HEK293 (cell line): ENCODE measurements around the gene TCF12.

Experiments
- CTCF ChIA-PET: fragments of 350-600 bp; formaldehyde crosslinking; extraction: SDS; loops from one replicate; lab custom pipeline; 2021; ENCODE audit warnings: antibody characterized with exemption; lab: Yijun Ruan, JAX
- POLR2A ChIA-PET: fragments of 300-600 bp; formaldehyde crosslinking; extraction: SDS; loops from one replicate; lab custom pipeline; 2020; ENCODE audit warnings: antibody characterized with exemption, inconsistent platforms; lab: Yijun Ruan, JAX
- H3K27ac ChIP-seq: fragments of 200-500 bp; sonication (Bioruptor generic); 2 replicates; pipeline ENCODE4 v1.5.1; 2014; ENCODE audit warnings: low read depth, low read length, control low read depth, inconsistent platforms; ENCODE audit errors: extremely low read depth
- H3K36me3 ChIP-seq, 2 experiments: fragments of 200-500 bp in 1 of 2; sonication (Bioruptor generic) in 1 of 2; 1 replicate in 1 of 2; 2 replicates in 1 of 2; pipeline ENCODE4 v1.5.1; 2014 to 2017; ENCODE audit warnings: inconsistent platforms in 2 of 2, low read length in 2 of 2; ENCODE audit not compliant: control insufficient read depth in 2 of 2, insufficient read depth in 1 of 2
- H3K4me1 ChIP-seq: fragments of 200-500 bp; sonication (Bioruptor generic); 2 replicates; pipeline ENCODE4 v1.5.1; 2014; ENCODE audit warnings: mild to moderate bottlenecking, low read length, inconsistent platforms; ENCODE audit not compliant: control insufficient read depth, insufficient read depth
- H3K4me3 ChIP-seq: 2 replicates; pipeline ENCODE4 v1.5.1; 2011; ENCODE audit warnings: low read depth, mild to moderate bottlenecking, control low read depth, low read length, moderate library complexity
- H3K9me3 ChIP-seq: fragments of 200-500 bp; sonication (Bioruptor generic); 2 replicates; pipeline ENCODE4 v1.5.1; 2014; ENCODE audit warnings: low read depth, low read length, inconsistent platforms; ENCODE audit not compliant: control insufficient read depth, insufficient read depth
- RBAK ChIP-seq: fragments of 450-650 bp; formaldehyde crosslinking; IDR thresholded peaks from 2 replicates; pipeline ENCODE4 v1.5.1; 2016; ENCODE audit warnings: missing biosample characterization, missing genetic modification characterization
- SCRT1 ChIP-seq: fragments of 450-650 bp; formaldehyde crosslinking; IDR thresholded peaks from 2 replicates; pipeline ENCODE4 v1.5.1; 2016; ENCODE audit warnings: missing biosample characterization, missing genetic modification characterization, borderline replicate concordance
- ZBTB8A ChIP-seq: fragments of 450-650 bp; formaldehyde crosslinking; IDR thresholded peaks from 2 replicates; pipeline ENCODE4 v1.5.1; 2016; ENCODE audit warnings: missing biosample characterization, missing genetic modification characterization
- ZNF133 ChIP-seq: fragments of 450-650 bp; formaldehyde crosslinking; IDR thresholded peaks from 2 replicates; pipeline ENCODE4 v1.5.1; 2016; ENCODE audit warnings: missing biosample characterization, missing genetic modification characterization
- ZNF16 ChIP-seq: fragments of 450-650 bp; formaldehyde crosslinking; IDR thresholded peaks from 2 replicates; pipeline ENCODE4 v1.5.1; 2016; ENCODE audit warnings: low read depth, missing biosample characterization, missing genetic modification characterization
- ZNF221 ChIP-seq: fragments of 450-650 bp; formaldehyde crosslinking; IDR thresholded peaks from 2 replicates; pipeline ENCODE4 v1.5.1; 2017; ENCODE audit warnings: missing biosample characterization, missing genetic modification characterization, borderline replicate concordance
- ZNF335 ChIP-seq: fragments of 450-650 bp; formaldehyde crosslinking; conservative IDR thresholded peaks from 2 replicates; pipeline ENCODE4 v1.5.1; 2016; ENCODE audit warnings: missing biosample characterization, missing genetic modification characterization
- ZNF48 ChIP-seq: fragments of 450-650 bp; formaldehyde crosslinking; IDR thresholded peaks from 2 replicates; pipeline ENCODE4 v1.5.1; 2016; ENCODE audit warnings: missing biosample characterization, missing genetic modification characterization
- ZNF501 ChIP-seq: fragments of 450-650 bp; formaldehyde crosslinking; IDR thresholded peaks from 2 replicates; pipeline ENCODE4 v1.5.1; 2016; ENCODE audit warnings: missing biosample characterization, missing genetic modification characterization
- ZNF585B ChIP-seq: fragments of 450-650 bp; formaldehyde crosslinking; IDR thresholded peaks from 2 replicates; pipeline ENCODE4 v1.5.1; 2016; ENCODE audit warnings: missing biosample characterization, missing genetic modification characterization
- ZNF621 ChIP-seq: fragments of 450-650 bp; formaldehyde crosslinking; IDR thresholded peaks from 2 replicates; pipeline ENCODE4 v1.5.1; 2017; ENCODE audit warnings: missing biosample characterization, missing genetic modification characterization
- ZNF623 ChIP-seq: fragments of 450-650 bp; formaldehyde crosslinking; IDR thresholded peaks from 2 replicates; pipeline ENCODE4 v1.5.1; 2016; ENCODE audit warnings: missing biosample characterization, missing genetic modification characterization
- ZNF664 ChIP-seq: fragments of 450-650 bp; formaldehyde crosslinking; IDR thresholded peaks from 2 replicates; pipeline ENCODE4 v1.5.1; 2016; ENCODE audit warnings: missing biosample characterization, missing genetic modification characterization
- ZNF76 ChIP-seq: fragments of 450-650 bp; formaldehyde crosslinking; IDR thresholded peaks from 2 replicates; pipeline ENCODE4; 2016; ENCODE audit warnings: low read depth, missing biosample characterization, missing genetic modification characterization, borderline replicate concordance
- TF ChIP-seq, protein P1 (sequence below): fragments of 450-650 bp; formaldehyde crosslinking; IDR thresholded peaks from 2 replicates; pipeline ENCODE4 v1.5.1; 2016; ENCODE audit warnings: missing biosample characterization, missing genetic modification characterization
- TF ChIP-seq, protein P2 (sequence below): fragments of 450-650 bp; formaldehyde crosslinking; IDR thresholded peaks from 2 replicates; pipeline ENCODE4 v1.5.1; 2016; ENCODE audit warnings: missing biosample characterization, missing genetic modification characterization
- TF ChIP-seq, protein P3 (sequence below): fragments of 450-650 bp; formaldehyde crosslinking; IDR thresholded peaks from 2 replicates; pipeline ENCODE4 v1.5.1; 2017; ENCODE audit warnings: missing biosample characterization, missing genetic modification characterization
- TF ChIP-seq, protein P4 (sequence below): fragments of 450-650 bp; formaldehyde crosslinking; IDR thresholded peaks from 2 replicates; pipeline ENCODE4 v1.5.1; 2017; ENCODE audit warnings: missing biosample characterization, missing genetic modification characterization
- TF ChIP-seq, protein P5 (sequence below): fragments of 450-650 bp; formaldehyde crosslinking; IDR thresholded peaks from 2 replicates; pipeline ENCODE4 v1.5.1; 2016; ENCODE audit warnings: missing biosample characterization, missing genetic modification characterization, low read depth
- TF ChIP-seq, protein P6 (sequence below): fragments of 450-650 bp; formaldehyde crosslinking; IDR thresholded peaks from 2 replicates; pipeline ENCODE4 v1.5.1; 2016; ENCODE audit warnings: missing biosample characterization, missing genetic modification characterization, low read depth
- TF ChIP-seq, protein P7 (sequence below): fragments of 450-650 bp; formaldehyde crosslinking; IDR thresholded peaks from 2 replicates; pipeline ENCODE4 v1.5.1; 2016; ENCODE audit warnings: missing biosample characterization, missing genetic modification characterization

TCF12 gene

DNA sequence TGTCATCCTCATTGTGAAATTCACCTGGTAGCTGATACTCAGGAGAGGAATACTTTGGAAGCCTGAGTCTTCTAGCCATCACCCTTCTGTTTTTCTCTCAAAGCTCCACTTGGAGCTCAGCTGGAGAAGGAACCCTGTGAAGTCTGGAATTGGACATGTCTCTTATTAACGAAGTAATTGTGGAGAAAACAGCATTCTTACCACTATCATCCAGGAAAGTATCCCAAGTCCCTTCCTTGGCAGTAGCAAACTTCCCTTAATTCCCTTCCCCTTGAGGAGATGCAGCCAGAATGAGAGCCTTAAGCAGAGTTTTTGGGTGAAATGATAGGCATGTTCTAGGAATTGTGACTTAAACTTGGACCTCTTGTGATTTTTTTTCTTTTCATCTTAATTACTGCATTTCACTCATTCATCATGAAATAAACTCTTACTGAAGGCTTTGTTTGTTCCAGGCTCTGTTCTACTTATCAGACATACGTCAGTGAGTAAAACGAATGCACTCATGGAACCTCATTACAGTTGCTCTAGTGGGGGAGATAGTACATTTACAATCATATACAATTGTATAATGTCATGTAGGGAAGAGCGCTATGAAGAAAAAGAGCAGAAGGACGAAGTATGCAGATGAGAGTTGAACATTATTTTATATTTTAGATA is 30.5 kb upstream of the TCF12 start:
- Histone ChIP-seq H3K9me3 (no peaks in the 10 kb centered on the region), H3K4me1 (no peaks in the 10 kb centered on the region), H3K36me3 (no peaks in the 10 kb centered on the region), H3K27ac (peak overlapping the region; percentile 54), H3K4me3 (peak overlapping the region; percentile 61)
- ChIA-PET CTCF (interaction anchor here (0.7 kb wide), 2 partner anchors 30 to 70 kb away, joined by 3 to 4 read pairs; partner anchors contain the start of gene TCF12), POLR2A (interaction anchor here (0.7 to 2.9 kb wide), 3 partner anchors 26 to 75 kb away, joined by 3 to 29 read pairs (median 4); partner anchors contain the start of gene TCF12)
- TF ChIP-seq SCRT1 (no peak), ZNF16 (tag by site-specific recombination) (no peak), ZNF335 (tag by site-specific recombination) (0 out of 2 replicates have a peak, but pooled peaks have one; percentile 10)
- TF ChIP-seq, protein P1, sequence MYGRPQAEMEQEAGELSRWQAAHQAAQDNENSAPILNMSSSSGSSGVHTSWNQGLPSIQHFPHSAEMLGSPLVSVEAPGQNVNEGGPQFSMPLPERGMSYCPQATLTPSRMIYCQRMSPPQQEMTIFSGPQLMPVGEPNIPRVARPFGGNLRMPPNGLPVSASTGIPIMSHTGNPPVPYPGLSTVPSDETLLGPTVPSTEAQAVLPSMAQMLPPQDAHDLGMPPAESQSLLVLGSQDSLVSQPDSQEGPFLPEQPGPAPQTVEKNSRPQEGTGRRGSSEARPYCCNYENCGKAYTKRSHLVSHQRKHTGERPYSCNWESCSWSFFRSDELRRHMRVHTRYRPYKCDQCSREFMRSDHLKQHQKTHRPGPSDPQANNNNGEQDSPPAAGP (tag by site-specific recombination), result no peak
- TF ChIP-seq, protein P2, sequence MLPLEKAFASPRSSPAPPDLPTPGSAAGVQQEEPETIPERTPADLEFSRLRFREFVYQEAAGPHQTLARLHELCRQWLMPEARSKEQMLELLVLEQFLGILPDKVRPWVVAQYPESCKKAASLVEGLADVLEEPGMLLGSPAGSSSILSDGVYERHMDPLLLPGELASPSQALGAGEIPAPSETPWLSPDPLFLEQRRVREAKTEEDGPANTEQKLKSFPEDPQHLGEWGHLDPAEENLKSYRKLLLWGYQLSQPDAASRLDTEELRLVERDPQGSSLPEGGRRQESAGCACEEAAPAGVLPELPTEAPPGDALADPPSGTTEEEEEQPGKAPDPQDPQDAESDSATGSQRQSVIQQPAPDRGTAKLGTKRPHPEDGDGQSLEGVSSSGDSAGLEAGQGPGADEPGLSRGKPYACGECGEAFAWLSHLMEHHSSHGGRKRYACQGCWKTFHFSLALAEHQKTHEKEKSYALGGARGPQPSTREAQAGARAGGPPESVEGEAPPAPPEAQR (tag by site-specific recombination), result no peak
- TF ChIP-seq, protein P3, sequence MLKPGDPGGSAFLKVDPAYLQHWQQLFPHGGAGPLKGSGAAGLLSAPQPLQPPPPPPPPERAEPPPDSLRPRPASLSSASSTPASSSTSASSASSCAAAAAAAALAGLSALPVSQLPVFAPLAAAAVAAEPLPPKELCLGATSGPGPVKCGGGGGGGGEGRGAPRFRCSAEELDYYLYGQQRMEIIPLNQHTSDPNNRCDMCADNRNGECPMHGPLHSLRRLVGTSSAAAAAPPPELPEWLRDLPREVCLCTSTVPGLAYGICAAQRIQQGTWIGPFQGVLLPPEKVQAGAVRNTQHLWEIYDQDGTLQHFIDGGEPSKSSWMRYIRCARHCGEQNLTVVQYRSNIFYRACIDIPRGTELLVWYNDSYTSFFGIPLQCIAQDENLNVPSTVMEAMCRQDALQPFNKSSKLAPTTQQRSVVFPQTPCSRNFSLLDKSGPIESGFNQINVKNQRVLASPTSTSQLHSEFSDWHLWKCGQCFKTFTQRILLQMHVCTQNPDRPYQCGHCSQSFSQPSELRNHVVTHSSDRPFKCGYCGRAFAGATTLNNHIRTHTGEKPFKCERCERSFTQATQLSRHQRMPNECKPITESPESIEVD (tag by site-specific recombination), result no peak
- TF ChIP-seq, protein P4, sequence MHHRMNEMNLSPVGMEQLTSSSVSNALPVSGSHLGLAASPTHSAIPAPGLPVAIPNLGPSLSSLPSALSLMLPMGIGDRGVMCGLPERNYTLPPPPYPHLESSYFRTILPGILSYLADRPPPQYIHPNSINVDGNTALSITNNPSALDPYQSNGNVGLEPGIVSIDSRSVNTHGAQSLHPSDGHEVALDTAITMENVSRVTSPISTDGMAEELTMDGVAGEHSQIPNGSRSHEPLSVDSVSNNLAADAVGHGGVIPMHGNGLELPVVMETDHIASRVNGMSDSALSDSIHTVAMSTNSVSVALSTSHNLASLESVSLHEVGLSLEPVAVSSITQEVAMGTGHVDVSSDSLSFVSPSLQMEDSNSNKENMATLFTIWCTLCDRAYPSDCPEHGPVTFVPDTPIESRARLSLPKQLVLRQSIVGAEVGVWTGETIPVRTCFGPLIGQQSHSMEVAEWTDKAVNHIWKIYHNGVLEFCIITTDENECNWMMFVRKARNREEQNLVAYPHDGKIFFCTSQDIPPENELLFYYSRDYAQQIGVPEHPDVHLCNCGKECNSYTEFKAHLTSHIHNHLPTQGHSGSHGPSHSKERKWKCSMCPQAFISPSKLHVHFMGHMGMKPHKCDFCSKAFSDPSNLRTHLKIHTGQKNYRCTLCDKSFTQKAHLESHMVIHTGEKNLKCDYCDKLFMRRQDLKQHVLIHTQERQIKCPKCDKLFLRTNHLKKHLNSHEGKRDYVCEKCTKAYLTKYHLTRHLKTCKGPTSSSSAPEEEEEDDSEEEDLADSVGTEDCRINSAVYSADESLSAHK (tag by site-specific recombination), result 0 out of 2 replicates have a peak, but pooled peaks have one; percentile 2

DNA sequence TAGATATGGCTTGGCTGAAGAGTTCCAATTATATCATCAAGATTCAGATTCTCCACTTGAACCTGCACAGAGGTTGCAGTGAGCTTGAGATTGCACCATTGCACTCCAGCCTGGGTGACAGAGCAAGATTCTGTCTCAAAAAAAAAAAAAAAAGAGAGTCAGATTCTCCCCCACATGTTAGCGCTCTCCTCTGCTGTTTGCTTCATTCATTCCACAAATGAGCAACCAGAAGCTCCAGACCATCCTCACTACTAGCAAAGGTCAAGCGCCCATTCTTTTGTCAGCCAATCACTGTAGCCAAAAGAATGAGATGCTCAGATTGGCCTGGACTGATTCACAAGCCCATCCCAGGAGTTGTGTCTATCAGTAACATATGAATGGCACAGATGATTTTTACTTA is 28.4 kb upstream of the TCF12 start:
- no peak overlapping the region for H3K4me3 ChIP-seq
- no peaks in the 10 kb centered on the region for H3K9me3 ChIP-seq
- ChIA-PET POLR2A (interaction anchor here (1.3 kb wide), 1 partner anchor 28 kb away, joined by 3 read pairs; no protein-coding TSS in a partner anchor), CTCF (no interaction called here)
- H3K36me3 ChIP-seq, result no peaks in the 10 kb centered on the region
- H3K27ac ChIP-seq, result no peak overlapping the region
- peaks cover 16% of the 10 kb centered on the region; the same call in 1 of the 2 replicates for H3K4me1 ChIP-seq
- no peak for TF ChIP-seq ZNF221 (tag by site-specific recombination)
- TF ChIP-seq ZNF76, result no peak
- TF ChIP-seq, protein P5, sequence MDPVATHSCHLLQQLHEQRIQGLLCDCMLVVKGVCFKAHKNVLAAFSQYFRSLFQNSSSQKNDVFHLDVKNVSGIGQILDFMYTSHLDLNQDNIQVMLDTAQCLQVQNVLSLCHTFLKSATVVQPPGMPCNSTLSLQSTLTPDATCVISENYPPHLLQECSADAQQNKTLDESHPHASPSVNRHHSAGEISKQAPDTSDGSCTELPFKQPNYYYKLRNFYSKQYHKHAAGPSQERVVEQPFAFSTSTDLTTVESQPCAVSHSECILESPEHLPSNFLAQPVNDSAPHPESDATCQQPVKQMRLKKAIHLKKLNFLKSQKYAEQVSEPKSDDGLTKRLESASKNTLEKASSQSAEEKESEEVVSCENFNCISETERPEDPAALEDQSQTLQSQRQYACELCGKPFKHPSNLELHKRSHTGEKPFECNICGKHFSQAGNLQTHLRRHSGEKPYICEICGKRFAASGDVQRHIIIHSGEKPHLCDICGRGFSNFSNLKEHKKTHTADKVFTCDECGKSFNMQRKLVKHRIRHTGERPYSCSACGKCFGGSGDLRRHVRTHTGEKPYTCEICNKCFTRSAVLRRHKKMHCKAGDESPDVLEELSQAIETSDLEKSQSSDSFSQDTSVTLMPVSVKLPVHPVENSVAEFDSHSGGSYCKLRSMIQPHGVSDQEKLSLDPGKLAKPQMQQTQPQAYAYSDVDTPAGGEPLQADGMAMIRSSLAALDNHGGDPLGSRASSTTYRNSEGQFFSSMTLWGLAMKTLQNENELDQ (tag by site-specific recombination), result no peak
- TF ChIP-seq ZNF501 (tag by site-specific recombination), result no peak
- TF ChIP-seq ZNF621 (tag by site-specific recombination), result no peak
- no peak for TF ChIP-seq ZNF16 (tag by site-specific recombination)
- no peak for TF ChIP-seq ZNF48 (tag by site-specific recombination)
- no peak for TF ChIP-seq ZNF664 (tag by site-specific recombination)
- TF ChIP-seq, protein P6, sequence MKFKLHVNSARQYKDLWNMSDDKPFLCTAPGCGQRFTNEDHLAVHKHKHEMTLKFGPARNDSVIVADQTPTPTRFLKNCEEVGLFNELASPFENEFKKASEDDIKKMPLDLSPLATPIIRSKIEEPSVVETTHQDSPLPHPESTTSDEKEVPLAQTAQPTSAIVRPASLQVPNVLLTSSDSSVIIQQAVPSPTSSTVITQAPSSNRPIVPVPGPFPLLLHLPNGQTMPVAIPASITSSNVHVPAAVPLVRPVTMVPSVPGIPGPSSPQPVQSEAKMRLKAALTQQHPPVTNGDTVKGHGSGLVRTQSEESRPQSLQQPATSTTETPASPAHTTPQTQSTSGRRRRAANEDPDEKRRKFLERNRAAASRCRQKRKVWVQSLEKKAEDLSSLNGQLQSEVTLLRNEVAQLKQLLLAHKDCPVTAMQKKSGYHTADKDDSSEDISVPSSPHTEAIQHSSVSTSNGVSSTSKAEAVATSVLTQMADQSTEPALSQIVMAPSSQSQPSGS, result no peak
- TF ChIP-seq ZBTB8A (tag by site-specific recombination), result no peak
- TF ChIP-seq, protein P7, sequence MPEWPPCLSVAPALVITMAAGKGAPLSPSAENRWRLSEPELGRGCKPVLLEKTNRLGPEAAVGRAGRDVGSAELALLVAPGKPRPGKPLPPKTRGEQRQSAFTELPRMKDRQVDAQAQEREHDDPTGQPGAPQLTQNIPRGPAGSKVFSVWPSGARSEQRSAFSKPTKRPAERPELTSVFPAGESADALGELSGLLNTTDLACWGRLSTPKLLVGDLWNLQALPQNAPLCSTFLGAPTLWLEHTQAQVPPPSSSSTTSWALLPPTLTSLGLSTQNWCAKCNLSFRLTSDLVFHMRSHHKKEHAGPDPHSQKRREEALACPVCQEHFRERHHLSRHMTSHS (tag by site-specific recombination), result no peak
- TF ChIP-seq ZNF133 (tag by site-specific recombination), result no peak
- TF ChIP-seq RBAK (tag by site-specific recombination), result no peak
- TF ChIP-seq ZNF623 (tag by site-specific recombination), result no peak
- TF ChIP-seq ZNF585B (tag by site-specific recombination), result no peak
